KMS-11 (cell line): Measurements from ENCODE around the gene MRPL58.
"Not testable (repeated sequence)": the region's sequence is repeated elsewhere in the genome, so short reads cannot be mapped to it uniquely, and the experiment has no call there.

Source experiments
- H2AFZ ChIP-seq: fragments of 200-600 bp; sonication (generic); 2 replicates; pipeline ENCODE4 v1.6.1; 2016; ENCODE audit warnings: antibody characterized with exemption, mixed run types, low read depth
- H3K27ac ChIP-seq: fragments of 200-600 bp; sonication (generic); 2 replicates; pipeline ENCODE4 v1.6.1; 2016; ENCODE audit warnings: mild to moderate bottlenecking, mixed run types
- H3K27me3 ChIP-seq: fragments of 200-600 bp; sonication (generic); 2 replicates; pipeline ENCODE4 v1.6.1; 2017; ENCODE audit warnings: mild to moderate bottlenecking, low read depth, mixed run types, moderate library complexity; ENCODE audit not compliant: insufficient read depth
- H3K36me3 ChIP-seq: fragments of 200-600 bp; sonication (generic); 2 replicates; pipeline ENCODE4 v1.6.1; 2017; ENCODE audit warnings: mild to moderate bottlenecking, mixed run types; ENCODE audit not compliant: insufficient read depth
- H3K4me1 ChIP-seq: fragments of 200-600 bp; sonication (generic); 2 replicates; pipeline ENCODE4 v1.6.1; 2016; ENCODE audit warnings: mild to moderate bottlenecking, low read depth, mixed run types; ENCODE audit not compliant: poor library complexity, severe bottlenecking
- H3K4me2 ChIP-seq: fragments of 200-600 bp; sonication (generic); 2 replicates; pipeline ENCODE4 v1.7.0; 2016; ENCODE audit warnings: mild to moderate bottlenecking, mixed run types
- H3K4me3 ChIP-seq: fragments of 200-600 bp; sonication (generic); IDR thresholded peaks from 2 replicates; pipeline ENCODE4 v1.6.1; 2017; ENCODE audit warnings: low read depth, low read length, mixed read lengths; ENCODE audit not compliant: insufficient read depth
- H3K79me2 ChIP-seq: fragments of 200-600 bp; sonication (generic); 2 replicates; pipeline ENCODE4 v1.6.1; 2016; ENCODE audit warnings: low read depth, mixed run types; ENCODE audit not compliant: insufficient read depth
- H3K9ac ChIP-seq: fragments of 200-600 bp; sonication (generic); 2 replicates; pipeline ENCODE4 v1.6.1; 2016; ENCODE audit warnings: mild to moderate bottlenecking, mixed run types
- H4K20me1 ChIP-seq: fragments of 200-600 bp; sonication (generic); 2 replicates; pipeline ENCODE4 v1.6.1; 2016; ENCODE audit warnings: mild to moderate bottlenecking, mixed run types; ENCODE audit not compliant: insufficient read depth
- CTCF ChIP-seq: fragments of 200-600 bp; sonication (generic); conservative IDR thresholded peaks from 2 replicates; pipeline ENCODE4 v1.6.1; 2017; ENCODE audit warnings: low read depth, mild to moderate bottlenecking, antibody characterized with exemption, low read length, moderate library complexity, mixed read lengths

Gene MRPL58

GRCh38 chr17:74968361-74968780 lies 44.1 kb upstream of the MRPL58 start:
- Histone ChIP-seq H3K36me3 (no peaks in the 10 kb centered on the region), H3K9ac (no peak overlapping the region), H3K4me1 (peaks cover 3% of the 10 kb centered on the region), H3K4me2 (no peak overlapping the region), H3K27ac (no peak overlapping the region), H4K20me1 (no peaks in the 10 kb centered on the region), H2AFZ (no peak overlapping the region), H3K4me3 (no peak overlapping the region), H3K27me3 (peaks cover 11% of the 10 kb centered on the region; the same call in 1 of the 2 replicates), H3K79me2 (no peaks in the 10 kb centered on the region)
- TF ChIP-seq CTCF = no peak

GRCh38 chr17:74969501-74969900 lies 43.0 kb upstream of the MRPL58 start:
- not testable (repeated sequence) for H3K36me3 ChIP-seq

GRCh38 chr17:74970395-74970794 lies 42.1 kb upstream of the MRPL58 start:
- Histone ChIP-seq H3K4me1 (peaks cover 3% of the 10 kb centered on the region), H3K27me3 (peaks cover 22% of the 10 kb centered on the region), H4K20me1 (no peaks in the 10 kb centered on the region), H3K36me3 (no peaks in the 10 kb centered on the region), H3K9ac (no peak overlapping the region), H3K79me2 (no peaks in the 10 kb centered on the region), H3K27ac (no peak overlapping the region), H3K4me3 (no peak overlapping the region), H3K4me2 (no peak overlapping the region), H2AFZ (no peak overlapping the region)
- no peak for TF ChIP-seq CTCF

More at GRCh38 chr17:74969501-74969900, 43.0 kb upstream of the MRPL58 start:
- not testable (repeated sequence) for H3K9ac ChIP-seq, H3K4me3 ChIP-seq, H3K79me2 ChIP-seq, H3K4me2 ChIP-seq, H2AFZ ChIP-seq, H3K27ac ChIP-seq, H4K20me1 ChIP-seq, H3K4me1 ChIP-seq
- H3K27me3 ChIP-seq = peaks cover 21% of the 10 kb centered on the region

GRCh38 chr17:74971069-74971841 lies 41.2 kb upstream of the MRPL58 start:
- Histone ChIP-seq H3K36me3 (no peaks in the 10 kb centered on the region), H3K79me2 (no peaks in the 10 kb centered on the region), H3K4me1 (peaks cover 3% of the 10 kb centered on the region), H3K9ac (no peak overlapping the region), H3K4me2 (no peak overlapping the region), H3K27me3 (peaks cover 29% of the 10 kb centered on the region), H4K20me1 (no peaks in the 10 kb centered on the region), H3K27ac (no peak overlapping the region), H2AFZ (no peak overlapping the region), H3K4me3 (no peak overlapping the region)
- no peak for TF ChIP-seq CTCF

GRCh38 chr17:74971842-74972106 lies 40.7 kb upstream of the MRPL58 start:
- H3K27ac ChIP-seq = no peak overlapping the region
- no peak overlapping the region for H3K4me3 ChIP-seq
- no peaks in the 10 kb centered on the region for H3K79me2 ChIP-seq
- no peak overlapping the region for H3K9ac ChIP-seq
- H3K36me3 ChIP-seq = no peaks in the 10 kb centered on the region
- H3K4me2 ChIP-seq = no peak overlapping the region
- H3K27me3 ChIP-seq = peaks cover 31% of the 10 kb centered on the region
- peaks cover 3% of the 10 kb centered on the region for H3K4me1 ChIP-seq
- no peak for TF ChIP-seq CTCF
- peak overlapping the region; percentile 60; the same call in 1 of the 2 replicates for H2AFZ ChIP-seq
- no peaks in the 10 kb centered on the region for H4K20me1 ChIP-seq
